ENCODE measurements around the gene TSEN2.
A peak's percentile ranks its signal among the peaks of the same experiment; 100 is the strongest.
"Not testable (repeated sequence)": the region's sequence is repeated elsewhere in the genome, so short reads cannot be mapped to it uniquely, and the experiment has no call there.

Gene TSEN2

GRCh38 chr3:12476238-12476897, 7.9 kb upstream of the TSEN2 start:
- Histone ChIP-seq H3K4me3 (replicated peaks; ENCODE audit: low read depth, low read length) (no peak overlapping the region), H3K27me3 (replicated peaks; ENCODE audit: control insufficient read depth, insufficient read depth, low read length) (no peaks in the 10 kb centered on the region), H3K36me3 (ENCODE audit: control insufficient read depth, insufficient read depth, low read length) (no peaks in the 10 kb centered on the region)
- no peak for DNase-seq (ENCODE audit: extremely low read depth, insufficient read length)
- TF ChIP-seq CTCF (IDR thresholded peaks at IDR 0.05; ENCODE audit: insufficient read depth, low read length, poor library complexity, severe bottlenecking), result no peak

GRCh38 chr3:12477256-12477655, 7.0 kb upstream of the TSEN2 start:
- Histone ChIP-seq H3K27me3 (replicated peaks; ENCODE audit: control insufficient read depth, insufficient read depth, low read length) (no peaks in the 10 kb centered on the region), H3K4me3 (replicated peaks; ENCODE audit: low read depth, low read length) (no peak overlapping the region), H3K36me3 (ENCODE audit: control insufficient read depth, insufficient read depth, low read length) (no peaks in the 10 kb centered on the region)
- TF ChIP-seq CTCF (IDR thresholded peaks at IDR 0.05; ENCODE audit: insufficient read depth, low read length, poor library complexity, severe bottlenecking), result no peak
- no peak for DNase-seq (ENCODE audit: extremely low read depth, insufficient read length)

- no peak for DNase-seq (ENCODE audit: extremely low read depth, insufficient read length)
- H3K27me3 ChIP-seq (replicated peaks; ENCODE audit: control insufficient read depth, insufficient read depth, low read length), result no peaks in the 10 kb centered on the region
- no peak for TF ChIP-seq CTCF (IDR thresholded peaks at IDR 0.05; ENCODE audit: insufficient read depth, low read length, poor library complexity, severe bottlenecking)
- no peak overlapping the region for H3K4me3 ChIP-seq (replicated peaks; ENCODE audit: low read depth, low read length)
- H3K36me3 ChIP-seq (ENCODE audit: control insufficient read depth, insufficient read depth, low read length), result no peaks in the 10 kb centered on the region
Measured at GRCh38 chr3:12478326-12478725, 6.0 kb upstream of the TSEN2 start.

- H3K27me3 ChIP-seq (replicated peaks; ENCODE audit: control insufficient read depth, insufficient read depth, low read length); H3K36me3 ChIP-seq (ENCODE audit: control insufficient read depth, insufficient read depth, low read length); DNase-seq (ENCODE audit: extremely low read depth, insufficient read length); H3K4me3 ChIP-seq (replicated peaks; ENCODE audit: low read depth, low read length): not testable (repeated sequence)
Measured at GRCh38 chr3:12479198-12479597, 5.1 kb upstream of the TSEN2 start.

GRCh38 chr3:12479919-12480427, 4.3 kb upstream of the TSEN2 start:
- Histone ChIP-seq H3K27me3 (replicated peaks; ENCODE audit: control insufficient read depth, insufficient read depth, low read length) (no peaks in the 10 kb centered on the region), H3K36me3 (ENCODE audit: control insufficient read depth, insufficient read depth, low read length) (no peaks in the 10 kb centered on the region), H3K4me3 (replicated peaks; ENCODE audit: low read depth, low read length) (no peak overlapping the region)
- no peak for DNase-seq (ENCODE audit: extremely low read depth, insufficient read length)
- TF ChIP-seq CTCF (IDR thresholded peaks at IDR 0.05; ENCODE audit: insufficient read depth, low read length, poor library complexity, severe bottlenecking), result peak; percentile 58

GRCh38 chr3:12483410-12483809, 870 bp upstream of the TSEN2 start:
- H3K27me3 ChIP-seq (replicated peaks; ENCODE audit: control insufficient read depth, insufficient read depth, low read length), result no peaks in the 10 kb centered on the region
- H3K36me3 ChIP-seq (ENCODE audit: control insufficient read depth, insufficient read depth, low read length), result peaks cover 3% of the 10 kb centered on the region; the same call in 1 of the 2 replicates
- H3K4me3 ChIP-seq (replicated peaks; ENCODE audit: low read depth, low read length), result peak overlapping the region; percentile 59; the same call in 1 of the 2 replicates
- TF ChIP-seq CTCF (IDR thresholded peaks at IDR 0.05; ENCODE audit: insufficient read depth, low read length, poor library complexity, severe bottlenecking), result no peak
- no peak for DNase-seq (ENCODE audit: extremely low read depth, insufficient read length)
